Testis (tissue), 3 donors: Measurements from ENCODE around the gene CACNA1C. TPM values are rescaled to one million over a fixed set of nuclear protein-coding genes. Genes with fewer than 3 reads are reported as not detected.

Source experiments
- DNase-seq: peaks from one replicate; pipeline ENCODE4 v3.0.0-alpha.2; 2019
- H3K27ac ChIP-seq, 2 donors: fragments of 200-600 bp; sonication (generic); one replicate each; pipeline ENCODE4 v1.5.1; 2019
- H3K27me3 ChIP-seq: fragments of 200-600 bp; sonication (generic); one replicate; pipeline ENCODE4 v1.5.1; 2019
- H3K36me3 ChIP-seq: fragments of 200-600 bp; sonication (generic); one replicate; pipeline ENCODE4 v1.5.1; 2017; ENCODE audit warnings: low read depth; ENCODE audit errors: missing control alignments
- H3K4me1 ChIP-seq: fragments of 200-600 bp; sonication (generic); one replicate; pipeline ENCODE4 v1.5.1; 2019
- H3K4me3 ChIP-seq, 2 donors: fragments of 200-600 bp; sonication (generic); one replicate each; pipeline ENCODE4 v1.5.1; 2017 to 2019
- H3K9me3 ChIP-seq: fragments of 200-600 bp; sonication (generic); one replicate; pipeline ENCODE4 v1.5.1; 2017
- POLR2A ChIP-seq: fragments of 450-650 bp; IDR thresholded peaks from one replicate; pipeline ENCODE4 v1.6.1; 2017; ENCODE audit warnings: antibody characterized with exemption, mild to moderate bottlenecking, moderate library complexity
- WGBS, 2 donors: methylation state at CpG; one replicate each; pipeline ENCODE4 v1.1.5; 2018; 5-methylcytosine and 5-hydroxymethylcytosine counted together
- intact Hi-C: fragments of 100-400 bp; cut with DNase I; formaldehyde crosslinking; loops from one replicate; pipeline ENCODE4 v1.15.1; 2023; ENCODE audit warnings: low total_unique reads
- polyA plus RNA-seq: library from polyadenylated mRNA; stranded (reverse); fragments of 350-450 nt; fragmentation: Illumina TruSeq; extraction: RNeasy Lipid Tissue Mini Kit (QIAGEN cat#74804); gene quantifications from one replicate; pipeline ENCODE4 v1.2.3, GENCODE V29; 2014; ENCODE audit warnings: low read depth, low replicate concordance; ENCODE audit not compliant: insufficient read depth
- total RNA-seq, 2 donors: library from RNA; depleted of rRNA; stranded (reverse); fragments of >200 nt; gene quantifications; one replicate each; pipeline ENCODE4 v1.2.3, GENCODE V29; 2016
- TF ChIP-seq, protein P1 (sequence below), 3 experiments: fragments of 450-650 bp in 2 of 3; fragments of 200-600 bp in 1 of 3; sonication (generic) in 1 of 3; IDR thresholded peaks; one replicate each; pipeline ENCODE4 v1.5.1; 2016 to 2019; ENCODE audit warnings: antibody characterized with exemption in 3 of 3, mild to moderate bottlenecking in 2 of 3, moderate library complexity in 1 of 3

Gene CACNA1C
- total and polyA plus RNA-seq, 3 donors from 2014 or later = 20.3 to 36.8 (median 32.0) TPM

DNA sequence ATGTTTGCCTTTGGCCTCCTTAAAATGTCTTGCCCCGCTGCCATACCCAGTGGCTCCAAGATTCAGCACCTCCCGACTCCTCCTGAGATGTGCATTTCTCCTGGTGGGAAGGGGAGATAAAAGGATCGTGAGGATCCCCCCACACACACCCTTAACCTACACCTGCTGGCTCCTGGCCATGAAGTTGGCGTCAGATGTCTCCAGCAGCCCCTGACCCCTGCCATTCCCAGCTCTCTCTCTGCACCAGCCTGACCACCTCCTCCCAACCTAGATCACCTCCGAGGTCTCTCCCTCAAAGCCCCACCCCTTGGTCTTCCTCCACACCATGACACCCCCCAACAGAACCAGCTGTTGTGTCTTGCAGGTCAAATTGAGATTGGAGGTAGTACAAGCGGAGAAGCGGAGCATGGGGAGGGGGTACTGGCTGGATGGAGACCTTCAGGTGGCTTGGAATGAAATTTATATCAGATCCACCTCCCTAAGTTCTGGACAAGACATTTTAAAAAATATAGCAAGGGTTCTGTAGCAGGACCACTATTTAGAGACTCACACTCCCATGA, 590.9 kb downstream of the CACNA1C start:
- WGBS, 2 donors = 80 to 88% methylated on average over 7 of the region's 7 CpGs
- H3K4me3 ChIP-seq = no peak overlapping the region

DNA sequence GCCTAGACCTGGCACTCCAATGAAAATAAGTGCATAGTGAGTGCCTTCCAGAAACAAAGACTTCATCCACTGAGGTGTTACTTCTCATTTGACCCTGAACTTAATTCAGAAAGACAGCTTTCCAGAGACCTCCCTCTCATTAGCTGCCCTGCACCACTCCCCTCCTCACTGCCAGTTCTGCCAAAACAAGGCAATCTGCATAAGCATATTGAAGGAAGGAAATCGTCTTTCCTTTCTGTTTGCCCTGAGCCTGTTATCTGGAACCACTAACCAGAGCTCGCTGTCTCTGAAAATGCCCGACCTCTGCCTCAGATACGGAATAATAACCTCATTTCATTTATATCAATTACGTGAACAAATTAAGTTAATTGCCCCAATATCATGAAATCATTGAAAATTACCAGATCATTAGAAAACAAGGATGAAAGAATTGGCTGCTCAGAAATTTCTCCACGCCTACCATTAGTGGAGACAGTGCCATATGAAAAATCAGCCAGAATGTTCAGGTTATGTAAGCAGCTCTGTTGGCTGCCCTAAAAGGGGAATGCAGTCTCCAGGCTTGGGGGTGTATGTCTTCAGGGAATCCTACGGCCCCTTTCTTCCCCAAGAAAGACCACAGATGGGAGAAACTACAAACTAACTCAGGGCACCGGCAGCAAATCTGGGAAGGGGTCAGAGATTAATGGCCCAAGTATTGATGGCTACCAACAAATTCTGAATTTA, 592.1 kb downstream of the CACNA1C start:
- Histone ChIP-seq H3K27ac (no peak overlapping the region), H3K9me3 (no peaks in the 10 kb centered on the region), H3K36me3 (no peaks in the 10 kb centered on the region), H3K27me3 (no peaks in the 10 kb centered on the region), H3K4me1 (peaks cover 4% of the 10 kb centered on the region), H3K4me3 (no peak overlapping the region)
- no peak for DNase-seq
- intact Hi-C loops = no loop called here
- TF ChIP-seq, protein P1, sequence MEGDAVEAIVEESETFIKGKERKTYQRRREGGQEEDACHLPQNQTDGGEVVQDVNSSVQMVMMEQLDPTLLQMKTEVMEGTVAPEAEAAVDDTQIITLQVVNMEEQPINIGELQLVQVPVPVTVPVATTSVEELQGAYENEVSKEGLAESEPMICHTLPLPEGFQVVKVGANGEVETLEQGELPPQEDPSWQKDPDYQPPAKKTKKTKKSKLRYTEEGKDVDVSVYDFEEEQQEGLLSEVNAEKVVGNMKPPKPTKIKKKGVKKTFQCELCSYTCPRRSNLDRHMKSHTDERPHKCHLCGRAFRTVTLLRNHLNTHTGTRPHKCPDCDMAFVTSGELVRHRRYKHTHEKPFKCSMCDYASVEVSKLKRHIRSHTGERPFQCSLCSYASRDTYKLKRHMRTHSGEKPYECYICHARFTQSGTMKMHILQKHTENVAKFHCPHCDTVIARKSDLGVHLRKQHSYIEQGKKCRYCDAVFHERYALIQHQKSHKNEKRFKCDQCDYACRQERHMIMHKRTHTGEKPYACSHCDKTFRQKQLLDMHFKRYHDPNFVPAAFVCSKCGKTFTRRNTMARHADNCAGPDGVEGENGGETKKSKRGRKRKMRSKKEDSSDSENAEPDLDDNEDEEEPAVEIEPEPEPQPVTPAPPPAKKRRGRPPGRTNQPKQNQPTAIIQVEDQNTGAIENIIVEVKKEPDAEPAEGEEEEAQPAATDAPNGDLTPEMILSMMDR (IDR thresholded peaks at IDR 0.05) = no peak
- WGBS, 2 donors = 74 to 78% methylated on average over 8 of the region's 8 CpGs

More for the DNA sequence above, 590.9 kb downstream of the CACNA1C start:
- Histone ChIP-seq H3K4me1 (peaks cover 4% of the 10 kb centered on the region), H3K9me3 (no peaks in the 10 kb centered on the region), H3K27ac (no peak overlapping the region), H3K36me3 (no peaks in the 10 kb centered on the region), H3K27me3 (no peaks in the 10 kb centered on the region)
- TF ChIP-seq, protein P1 (IDR thresholded peaks at IDR 0.05) = no peak
- TF ChIP-seq POLR2A = no peak
- DNase-seq = no peak
- intact Hi-C loops = no loop called here

DNA sequence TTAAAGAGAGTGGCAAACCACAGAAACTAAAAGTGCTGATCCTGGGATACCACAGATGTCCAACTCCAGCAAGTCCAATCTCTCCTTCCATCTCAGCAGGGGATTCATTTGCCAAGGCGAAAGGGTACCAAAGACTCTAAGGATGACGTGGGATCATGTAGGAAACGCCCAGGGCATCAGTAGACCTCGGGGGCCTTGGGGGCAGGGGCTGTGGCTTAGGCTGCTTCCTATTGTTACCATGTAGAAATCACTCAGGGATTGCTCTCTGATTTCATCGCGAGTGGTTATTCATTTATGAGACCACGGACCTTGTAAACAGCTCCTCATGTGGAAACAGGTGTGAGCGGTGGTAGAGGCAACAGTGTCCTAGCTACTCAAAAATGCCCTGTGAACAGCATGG, 592.7 kb downstream of the CACNA1C start:
- Histone ChIP-seq H3K27ac (no peak overlapping the region), H3K36me3 (no peaks in the 10 kb centered on the region), H3K4me3 (no peak overlapping the region), H3K9me3 (no peaks in the 10 kb centered on the region), H3K27me3 (no peaks in the 10 kb centered on the region), H3K4me1 (peaks cover 4% of the 10 kb centered on the region)
- TF ChIP-seq, protein P1 (IDR thresholded peaks at IDR 0.05) = no peak
- no peak for TF ChIP-seq POLR2A
- intact Hi-C loops = no loop called here
- WGBS, 2 donors = 83% methylated on average over 8 of the region's 8 CpGs
- DNase-seq = no peak

DNA sequence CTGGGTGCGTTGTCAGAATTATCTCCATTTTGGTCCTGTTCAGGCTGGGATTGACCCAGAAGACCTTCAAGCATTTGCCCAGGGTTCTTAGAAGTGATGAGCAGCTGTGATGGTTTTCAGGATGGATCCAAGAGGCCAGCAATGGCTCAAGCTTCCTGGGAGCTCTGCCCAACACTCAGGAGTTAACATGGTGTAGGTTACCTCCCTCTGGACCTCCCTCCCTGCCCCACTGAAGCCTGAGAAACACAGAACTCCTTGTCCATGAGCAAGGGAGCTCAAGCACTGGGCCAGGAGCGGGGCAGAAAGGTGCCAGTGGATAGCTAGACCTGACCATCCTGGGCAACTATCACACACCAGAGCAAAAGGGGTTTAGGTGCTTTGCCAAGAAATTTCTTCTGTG, 593.6 kb downstream of the CACNA1C start:
- WGBS, 2 donors = 75 to 97% methylated on average over 1 to 2 of the region's 2 CpGs
- Histone ChIP-seq H3K27ac (no peak overlapping the region), H3K4me3 (no peak overlapping the region), H3K4me1 (peaks cover 4% of the 10 kb centered on the region), H3K27me3 (no peaks in the 10 kb centered on the region), H3K9me3 (no peaks in the 10 kb centered on the region), H3K36me3 (no peaks in the 10 kb centered on the region)
- intact Hi-C loops = no loop called here
- TF ChIP-seq, protein P1 (IDR thresholded peaks at IDR 0.05) = no peak
- TF ChIP-seq POLR2A = no peak
- no peak for DNase-seq

DNA sequence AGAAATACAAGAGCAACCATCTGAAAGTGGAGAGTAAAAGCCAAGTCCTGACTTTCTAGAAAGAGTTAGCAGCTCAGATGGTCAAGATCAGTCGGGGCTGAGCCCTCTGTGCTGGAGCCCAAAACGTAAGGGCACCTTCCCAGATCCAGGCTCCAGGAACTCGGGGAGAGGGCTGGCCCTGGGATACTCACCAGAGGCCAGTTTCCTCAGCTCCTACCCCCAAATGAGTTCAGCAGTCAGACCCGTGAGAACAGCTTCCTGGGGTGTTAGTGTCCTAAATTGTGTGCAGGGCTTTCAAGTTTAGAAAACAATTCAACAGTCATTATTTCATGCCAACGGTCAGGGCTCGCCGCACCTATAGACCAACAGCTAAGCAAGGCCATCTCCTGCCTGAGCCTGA, 594.4 kb downstream of the CACNA1C start:
- Histone ChIP-seq H3K4me3 (no peak overlapping the region), H3K9me3 (no peaks in the 10 kb centered on the region), H3K27ac (no peak overlapping the region), H3K27me3 (no peaks in the 10 kb centered on the region), H3K36me3 (no peaks in the 10 kb centered on the region), H3K4me1 (no peaks in the 10 kb centered on the region)
- TF ChIP-seq, protein P1 (IDR thresholded peaks at IDR 0.05) = no peak
- no peak for TF ChIP-seq POLR2A
- WGBS, 2 donors = 89% methylated on average over 7 of the region's 7 CpGs
- no peak for DNase-seq
- intact Hi-C loops = no loop called here
